Hepatocyte (in vitro differentiated cells): ENCODE data around the gene MGLL. TPM values are rescaled to one million over a fixed set of nuclear protein-coding genes. Genes with fewer than 3 reads are reported as not detected.

Experiments used
- DNase-seq: peaks from one replicate; pipeline ENCODE4 v3.0.0-alpha.2; 2016; ENCODE audit warnings: low spot score
- H2AFZ ChIP-seq: fragments of 200-600 bp; sonication (generic); 2 replicates; pipeline ENCODE4 v1.6.0; 2016; ENCODE audit warnings: antibody characterized with exemption, mild to moderate bottlenecking
- H3K27ac ChIP-seq: fragments of 200-600 bp; sonication (generic); 2 replicates; pipeline ENCODE4 v1.5.1; 2016; ENCODE audit warnings: mild to moderate bottlenecking
- H3K27me3 ChIP-seq: fragments of 200-600 bp; sonication (generic); 2 replicates; pipeline ENCODE4 v1.6.1; 2016
- H3K36me3 ChIP-seq: fragments of 200-600 bp; sonication (generic); replicated peaks from 2 replicates; pipeline ENCODE4 v1.5.1; 2016; ENCODE audit warnings: low read depth; ENCODE audit not compliant: insufficient read depth
- H3K4me1 ChIP-seq: fragments of 200-600 bp; sonication (generic); 2 replicates; pipeline ENCODE4 v1.5.1; 2016; ENCODE audit warnings: mild to moderate bottlenecking, moderate library complexity; ENCODE audit not compliant: insufficient read depth
- H3K4me2 ChIP-seq: fragments of 200-600 bp; sonication (generic); 2 replicates; pipeline ENCODE4 v1.6.0; 2016
- H3K4me3 ChIP-seq: fragments of 200-600 bp; sonication (generic); 2 replicates; pipeline ENCODE4 v1.5.1; 2016; ENCODE audit warnings: mild to moderate bottlenecking
- H3K79me2 ChIP-seq: fragments of 200-600 bp; sonication (generic); 2 replicates; pipeline ENCODE4 v1.6.0; 2017; ENCODE audit warnings: mild to moderate bottlenecking
- H3K9me2 ChIP-seq: fragments of 200-600 bp; sonication (generic); replicated peaks from 2 replicates; pipeline ENCODE4 v1.6.0; 2017; ENCODE audit warnings: mild to moderate bottlenecking; ENCODE audit not compliant: insufficient read depth
- H3K9me3 ChIP-seq: fragments of 200-600 bp; sonication (generic); 2 replicates; pipeline ENCODE4 v1.5.1; 2016; ENCODE audit warnings: low read depth, mild to moderate bottlenecking
- H4K20me1 ChIP-seq: fragments of 200-600 bp; sonication (generic); 2 replicates; pipeline ENCODE4 v1.6.0; 2016; ENCODE audit warnings: mild to moderate bottlenecking; ENCODE audit not compliant: insufficient read depth, poor library complexity, severe bottlenecking
- EZH2 ChIP-seq: fragments of 200-600 bp; sonication (generic); IDR thresholded peaks from 2 replicates; pipeline ENCODE4 v1.6.1; 2016; ENCODE audit warnings: antibody characterized with exemption, mild to moderate bottlenecking, borderline replicate concordance
- EZH2phosphoT487 ChIP-seq: fragments of 200-600 bp; sonication (generic); IDR thresholded peaks from one replicate; pipeline ENCODE4 v1.6.1; 2018; ENCODE audit warnings: antibody characterized with exemption, mild to moderate bottlenecking, low read depth, moderate library complexity; ENCODE audit not compliant: unreplicated experiment, severe bottlenecking
- WGBS: methylation state at CpG from one replicate; pipeline ENCODE4 v1.1.6; 2016; ENCODE audit warnings: low lambda C conversion rate; ENCODE audit errors: missing lambda C conversion rate; 5-methylcytosine and 5-hydroxymethylcytosine counted together
- polyA plus RNA-seq: library from polyadenylated mRNA; unstranded; fragments of >200 nt; fragmentation: Nextera tagmentation; extraction: Ambion mirVana; gene quantifications from 2 replicates; pipeline ENCODE4 v1.2.1, GENCODE V29; 2016
- total RNA-seq: library from RNA; depleted of rRNA; stranded (reverse); fragments of >200 nt; gene quantifications from 2 replicates; pipeline ENCODE4 v1.2.3, GENCODE V29; 2014
- TF ChIP-seq, protein P1 (sequence below): fragments of 200-600 bp; sonication (generic); IDR thresholded peaks from 2 replicates; pipeline ENCODE4 v1.5.1; 2016; ENCODE audit warnings: antibody characterized with exemption, mild to moderate bottlenecking; ENCODE audit not compliant: poor library complexity

The MGLL gene
- total and polyA plus RNA-seq, 2 experiments from 2014 or later: 7.3 to 21.4 TPM

DNA sequence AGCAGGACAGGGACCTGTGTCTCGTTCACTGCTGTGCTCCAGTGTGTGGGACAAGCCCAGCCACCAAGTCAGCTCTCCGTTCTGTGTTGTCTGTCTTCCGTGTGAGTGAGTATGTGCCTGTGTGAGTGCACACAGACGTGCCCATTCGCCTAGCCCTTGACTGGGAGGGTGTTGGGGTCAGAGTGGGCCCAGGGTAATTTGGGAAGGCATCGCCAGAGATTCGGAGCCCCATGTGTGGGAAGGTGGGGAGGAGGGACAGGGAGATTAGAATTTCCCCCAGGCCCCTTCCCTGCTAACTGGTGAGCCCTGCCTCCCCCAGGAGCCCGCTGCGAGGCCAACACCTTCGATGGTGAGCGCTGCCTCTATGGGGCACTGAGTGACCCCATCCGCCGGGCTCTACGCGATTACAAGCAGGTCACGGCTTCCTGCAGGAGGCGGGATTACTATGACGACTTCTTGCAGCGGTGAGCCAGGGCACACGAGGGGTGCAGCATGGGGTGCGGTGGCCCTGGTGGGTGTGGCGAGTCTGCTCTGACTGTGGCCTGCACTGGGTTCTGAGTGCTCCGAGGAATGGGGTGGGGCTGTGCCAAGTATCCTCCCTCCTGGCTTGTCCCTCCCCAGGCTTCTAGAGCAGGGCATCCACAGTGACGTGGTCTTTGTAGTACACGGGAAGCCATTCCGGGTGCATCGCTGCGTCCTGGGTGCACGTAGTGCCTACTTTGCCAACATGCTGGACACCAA is 146.5 kb downstream of the MGLL start:
- TF ChIP-seq, protein P1, sequence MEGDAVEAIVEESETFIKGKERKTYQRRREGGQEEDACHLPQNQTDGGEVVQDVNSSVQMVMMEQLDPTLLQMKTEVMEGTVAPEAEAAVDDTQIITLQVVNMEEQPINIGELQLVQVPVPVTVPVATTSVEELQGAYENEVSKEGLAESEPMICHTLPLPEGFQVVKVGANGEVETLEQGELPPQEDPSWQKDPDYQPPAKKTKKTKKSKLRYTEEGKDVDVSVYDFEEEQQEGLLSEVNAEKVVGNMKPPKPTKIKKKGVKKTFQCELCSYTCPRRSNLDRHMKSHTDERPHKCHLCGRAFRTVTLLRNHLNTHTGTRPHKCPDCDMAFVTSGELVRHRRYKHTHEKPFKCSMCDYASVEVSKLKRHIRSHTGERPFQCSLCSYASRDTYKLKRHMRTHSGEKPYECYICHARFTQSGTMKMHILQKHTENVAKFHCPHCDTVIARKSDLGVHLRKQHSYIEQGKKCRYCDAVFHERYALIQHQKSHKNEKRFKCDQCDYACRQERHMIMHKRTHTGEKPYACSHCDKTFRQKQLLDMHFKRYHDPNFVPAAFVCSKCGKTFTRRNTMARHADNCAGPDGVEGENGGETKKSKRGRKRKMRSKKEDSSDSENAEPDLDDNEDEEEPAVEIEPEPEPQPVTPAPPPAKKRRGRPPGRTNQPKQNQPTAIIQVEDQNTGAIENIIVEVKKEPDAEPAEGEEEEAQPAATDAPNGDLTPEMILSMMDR: no peak
- TF ChIP-seq EZH2 (no peak), EZH2phosphoT487 (no peak)
- H3K4me3 ChIP-seq: no peak overlapping the region
- no peaks in the 10 kb centered on the region for H4K20me1 ChIP-seq
- no peaks in the 10 kb centered on the region for H3K36me3 ChIP-seq
- H3K4me1 ChIP-seq: peaks cover 5% of the 10 kb centered on the region
- no peak overlapping the region for H3K27ac ChIP-seq
- WGBS: 93% methylated on average over 29 of the region's 29 CpGs
- no peaks in the 10 kb centered on the region for H3K9me2 ChIP-seq
- no peak overlapping the region for H2AFZ ChIP-seq
- no peak overlapping the region for H3K4me2 ChIP-seq
- H3K9me3 ChIP-seq: no peaks in the 10 kb centered on the region
- DNase-seq: no peak
- H3K27me3 ChIP-seq: no peaks in the 10 kb centered on the region
- H3K79me2 ChIP-seq: no peaks in the 10 kb centered on the region

GRCh38 chr3:127674790-127675189 is 147.5 kb downstream of the MGLL start:
- no peak overlapping the region for H3K4me2 ChIP-seq
- H3K27me3 ChIP-seq: no peaks in the 10 kb centered on the region
- no peak overlapping the region for H2AFZ ChIP-seq
- no peaks in the 10 kb centered on the region for H3K36me3 ChIP-seq
- no peak overlapping the region for H3K4me3 ChIP-seq
- H4K20me1 ChIP-seq: no peaks in the 10 kb centered on the region
- H3K79me2 ChIP-seq: no peaks in the 10 kb centered on the region
- WGBS: 93% methylated on average over 8 of the region's 8 CpGs
- H3K27ac ChIP-seq: no peak overlapping the region
- H3K4me1 ChIP-seq: peaks cover 5% of the 10 kb centered on the region
- no peaks in the 10 kb centered on the region for H3K9me2 ChIP-seq
- DNase-seq: no peak
- TF ChIP-seq EZH2phosphoT487: no peak
- no peak for TF ChIP-seq EZH2
- H3K9me3 ChIP-seq: no peaks in the 10 kb centered on the region

- 84% methylated on average over 17 of the region's 17 CpGs for WGBS
- Histone ChIP-seq H3K27me3 (no peaks in the 10 kb centered on the region), H3K79me2 (no peaks in the 10 kb centered on the region), H3K4me3 (no peak overlapping the region), H3K36me3 (no peaks in the 10 kb centered on the region), H3K27ac (no peak overlapping the region), H2AFZ (no peak overlapping the region), H3K9me2 (no peaks in the 10 kb centered on the region), H3K4me1 (peaks cover 5% of the 10 kb centered on the region), H3K4me2 (peak overlapping the region; percentile 100), H3K9me3 (no peaks in the 10 kb centered on the region), H4K20me1 (no peaks in the 10 kb centered on the region)
- DNase-seq: no peak
- TF ChIP-seq EZH2phosphoT487 (no peak), EZH2 (no peak)
- TF ChIP-seq, protein P1: no peak
Measured at GRCh38 chr3:127674101-127674721, 148.1 kb downstream of the MGLL start.
